Gastrocnemius medialis (tissue), 4 donors: ENCODE measurements around the gene SMARCAL1. TPM values are rescaled to one million over a fixed set of nuclear protein-coding genes. Genes with fewer than 3 reads are reported as not detected.

Experiments used
- ATAC-seq, 2 donors: fragments of 150-250 bp; one replicate each; pipeline ENCODE4 v1.9.1; 2016
- DNase-seq, 2 donors: peaks; one replicate each; pipeline ENCODE4 v3.0.0-alpha.2; 2019
- H3K27ac ChIP-seq, 4 donors: fragments of 200-600 bp; sonication (generic); 1 replicate in 1 of 4; 2 replicates in 3 of 4; pipeline ENCODE4 v1.5.1; 2016 to 2018; ENCODE audit warnings: mild to moderate bottlenecking in 2 of 4, moderate library complexity in 1 of 4
- H3K27me3 ChIP-seq, 3 donors: fragments of 200-600 bp; sonication (generic) in 2 of 3; 1 replicate in 1 of 3; 2 replicates in 2 of 3; pipeline versions ENCODE4 v1.5.1 to v1.6.0; 2016 to 2019; ENCODE audit warnings: mild to moderate bottlenecking in 1 of 3, moderate library complexity in 1 of 3
- H3K36me3 ChIP-seq, 2 donors: fragments of 200-600 bp; sonication (generic) in 1 of 2; one replicate each; pipeline ENCODE4 v1.5.1; 2017 to 2018
- H3K4me1 ChIP-seq, 2 donors: fragments of 200-600 bp; sonication (generic) in 1 of 2; one replicate each; pipeline ENCODE4 v1.5.1; 2016 to 2017; ENCODE audit warnings: mild to moderate bottlenecking in 2 of 2
- H3K4me3 ChIP-seq, 4 donors: fragments of 200-600 bp; sonication (generic) in 3 of 4; 1 replicate in 1 of 4; 2 replicates in 3 of 4; pipeline ENCODE4 v1.5.1; 2016 to 2019; ENCODE audit warnings: mild to moderate bottlenecking in 2 of 4
- H3K9me3 ChIP-seq, 3 donors: fragments of 200-600 bp; sonication (generic) in 2 of 3; 1 replicate in 1 of 3; 2 replicates in 2 of 3; pipeline ENCODE4 v1.5.1; 2016 to 2019
- POLR2A ChIP-seq, 2 donors: fragments of 450-650 bp; IDR thresholded peaks; one replicate each; pipeline ENCODE4 v1.6.1; 2017; ENCODE audit warnings: antibody characterized with exemption in 2 of 2, mild to moderate bottlenecking in 2 of 2, moderate library complexity in 2 of 2
- in situ Hi-C, 4 donors: fragments of 200-750 bp; cut with MboI; loops; one replicate each; pipeline versions ENCODE4 v1.15.0 to v1.8.0; 2017; ENCODE audit warnings: low sequenced_read_pairs in 4 of 4
- intact Hi-C: fragments of 100-400 bp; cut with DNase I; formaldehyde crosslinking; loops from one replicate; pipeline ENCODE4 v1.15.1; 2023; ENCODE audit warnings: low total_unique reads
- total RNA-seq, 4 donors: library from RNA; depleted of rRNA; stranded (reverse); fragments of >200 nt; gene quantifications; one replicate each; pipeline versions ENCODE4 v1.1.0 to v1.2.3, GENCODE V29; 2016
- TF ChIP-seq, protein P1 (sequence below), 5 experiments: fragments of 450-650 bp in 3 of 5; fragments of 200-600 bp in 2 of 5; sonication (generic) in 2 of 5; IDR thresholded peaks in 4 of 5; conservative IDR thresholded peaks in 1 of 5; 1 replicate in 4 of 5; 2 replicates in 1 of 5; pipeline ENCODE4 v1.5.1; 2016 to 2019; ENCODE audit warnings: antibody characterized with exemption in 5 of 5, mild to moderate bottlenecking in 3 of 5, moderate library complexity in 3 of 5

The SMARCAL1 gene
- total RNA-seq, 4 donors from 2014 or later = 5.8 to 20.7 (median 7.8) TPM

DNA sequence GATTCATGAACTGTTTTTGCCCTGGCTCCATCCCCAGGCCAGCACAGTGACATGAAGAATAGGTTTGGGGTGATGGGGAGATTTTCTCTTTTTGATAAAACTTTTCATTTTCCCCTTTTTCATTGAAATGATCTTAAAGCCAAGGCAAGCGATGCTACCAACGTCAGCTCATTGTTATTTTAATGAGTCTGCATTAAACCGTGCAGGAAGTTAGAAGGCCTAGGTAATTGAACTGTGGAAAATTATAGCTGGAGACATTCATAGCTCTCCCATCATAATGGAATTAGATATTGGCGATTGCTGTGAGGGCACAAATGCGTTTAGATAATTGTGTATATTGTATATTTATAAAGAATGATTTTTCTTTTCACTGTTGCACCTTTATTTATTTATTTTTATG lies 33.2 kb downstream of the SMARCAL1 start:
- intact Hi-C loops (no loop called here), in situ Hi-C loops (no loop called here)
- ATAC-seq = no peak
- TF ChIP-seq, protein P1, sequence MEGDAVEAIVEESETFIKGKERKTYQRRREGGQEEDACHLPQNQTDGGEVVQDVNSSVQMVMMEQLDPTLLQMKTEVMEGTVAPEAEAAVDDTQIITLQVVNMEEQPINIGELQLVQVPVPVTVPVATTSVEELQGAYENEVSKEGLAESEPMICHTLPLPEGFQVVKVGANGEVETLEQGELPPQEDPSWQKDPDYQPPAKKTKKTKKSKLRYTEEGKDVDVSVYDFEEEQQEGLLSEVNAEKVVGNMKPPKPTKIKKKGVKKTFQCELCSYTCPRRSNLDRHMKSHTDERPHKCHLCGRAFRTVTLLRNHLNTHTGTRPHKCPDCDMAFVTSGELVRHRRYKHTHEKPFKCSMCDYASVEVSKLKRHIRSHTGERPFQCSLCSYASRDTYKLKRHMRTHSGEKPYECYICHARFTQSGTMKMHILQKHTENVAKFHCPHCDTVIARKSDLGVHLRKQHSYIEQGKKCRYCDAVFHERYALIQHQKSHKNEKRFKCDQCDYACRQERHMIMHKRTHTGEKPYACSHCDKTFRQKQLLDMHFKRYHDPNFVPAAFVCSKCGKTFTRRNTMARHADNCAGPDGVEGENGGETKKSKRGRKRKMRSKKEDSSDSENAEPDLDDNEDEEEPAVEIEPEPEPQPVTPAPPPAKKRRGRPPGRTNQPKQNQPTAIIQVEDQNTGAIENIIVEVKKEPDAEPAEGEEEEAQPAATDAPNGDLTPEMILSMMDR (IDR thresholded peaks at IDR 0.05 in 4 of 5, conservative IDR thresholded peaks at IDR 0.05 in 1 of 5) = no peak
- no peak for TF ChIP-seq POLR2A (IDR thresholded peaks at IDR 0.05)
- Histone ChIP-seq H3K4me3 (no peak overlapping the region), H3K9me3 (no peaks in the 10 kb centered on the region), H3K27ac (no peak overlapping the region), H3K27me3 (no peaks in the 10 kb centered on the region), H3K36me3 (peaks cover 0 to 46% of the 10 kb centered on the region in 2 donors), H3K4me1 (no peaks in the 10 kb centered on the region)
- DNase-seq = no peak

DNA sequence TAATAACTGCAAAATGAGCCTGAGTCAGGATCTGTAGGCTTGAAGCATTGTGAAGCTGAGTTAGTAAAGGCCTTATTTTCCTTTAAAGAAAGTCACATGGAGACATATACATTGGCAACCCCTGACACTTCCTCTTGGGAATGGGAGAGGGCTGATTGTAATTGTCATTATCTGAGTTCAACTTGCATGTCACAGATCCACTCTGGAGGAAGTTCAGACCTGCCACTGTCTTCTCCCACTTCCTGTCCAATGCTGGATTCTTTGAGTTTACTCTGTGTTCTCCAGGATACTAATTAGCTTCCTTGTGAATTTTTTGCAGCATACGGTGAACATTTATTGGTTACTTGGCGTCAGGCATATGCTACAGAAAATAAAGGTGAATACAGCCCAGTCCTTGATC lies 34.1 kb downstream of the SMARCAL1 start:
- no peaks in the 10 kb centered on the region for H3K9me3 ChIP-seq
- TF ChIP-seq, protein P1 (IDR thresholded peaks at IDR 0.05 in 4 of 5, conservative IDR thresholded peaks at IDR 0.05 in 1 of 5) = no peak
- TF ChIP-seq POLR2A (IDR thresholded peaks at IDR 0.05) = no peak
- ATAC-seq (no peak), DNase-seq (no peak)
- peaks cover 0 to 55% of the 10 kb centered on the region in 2 donors for H3K36me3 ChIP-seq
- intact Hi-C loops (no loop called here), in situ Hi-C loops (no loop called here)
- H3K27ac ChIP-seq = no peak overlapping the region
- no peak overlapping the region for H3K4me3 ChIP-seq
- H3K4me1 ChIP-seq = no peaks in the 10 kb centered on the region
- H3K27me3 ChIP-seq = no peaks in the 10 kb centered on the region

DNA sequence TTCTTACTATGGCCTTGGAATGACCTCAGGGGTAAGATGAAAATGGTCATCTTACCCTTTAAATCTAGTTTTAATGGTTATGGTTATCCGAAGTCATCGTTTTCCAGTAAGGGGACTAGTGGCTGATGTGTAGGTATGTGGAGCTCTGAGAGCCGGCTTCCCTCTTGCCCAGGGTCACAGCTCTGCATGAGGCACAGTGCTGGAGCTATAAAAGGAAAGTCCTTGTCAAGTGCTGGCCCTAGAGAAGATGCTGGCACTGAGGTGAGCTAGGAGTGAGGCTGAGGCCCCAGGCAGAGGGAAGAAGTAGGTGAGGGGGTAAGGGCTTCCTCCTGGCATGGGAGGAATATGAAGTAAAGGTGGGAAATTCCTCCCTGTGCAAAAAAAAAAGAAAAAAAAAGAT lies 35.0 kb downstream of the SMARCAL1 start:
- in situ Hi-C loops = no loop called here
- peaks cover 0 to 64% of the 10 kb centered on the region in 2 donors for H3K36me3 ChIP-seq
- intact Hi-C loops = no loop called here
- no peak for DNase-seq
- no peak overlapping the region for H3K4me3 ChIP-seq
- ATAC-seq = no peak
- TF ChIP-seq, protein P1 (IDR thresholded peaks at IDR 0.05 in 4 of 5, conservative IDR thresholded peaks at IDR 0.05 in 1 of 5) = no peak
- TF ChIP-seq POLR2A (IDR thresholded peaks at IDR 0.05) = no peak
- H3K4me1 ChIP-seq = no peaks in the 10 kb centered on the region
- H3K9me3 ChIP-seq = no peaks in the 10 kb centered on the region
- H3K27me3 ChIP-seq = no peaks in the 10 kb centered on the region
- H3K27ac ChIP-seq = no peak overlapping the region

DNA sequence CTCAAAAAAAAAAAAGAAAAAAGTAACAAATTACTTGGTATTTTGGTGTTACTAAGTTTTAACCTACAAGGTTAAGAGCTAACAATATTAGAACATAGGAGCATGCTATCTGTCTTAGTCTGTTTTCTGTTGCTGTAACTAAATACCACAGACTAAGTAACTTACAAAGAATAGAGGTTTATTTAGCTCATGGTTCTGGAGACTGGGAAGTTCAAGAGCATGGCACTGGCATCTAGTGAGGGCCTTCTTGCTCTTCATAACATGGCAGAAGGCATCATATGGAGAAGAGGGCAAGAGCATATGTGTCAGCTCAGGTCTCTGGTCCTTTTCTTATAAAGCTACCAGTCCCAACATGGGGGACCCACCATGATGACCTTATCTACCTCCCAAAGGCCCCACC lies 36.5 kb downstream of the SMARCAL1 start:
- DNase-seq = no peak
- peaks cover 0 to 79% of the 10 kb centered on the region in 2 donors for H3K36me3 ChIP-seq
- H3K27ac ChIP-seq = no peak overlapping the region
- ATAC-seq = no peak
- no peaks in the 10 kb centered on the region for H3K9me3 ChIP-seq
- no peak overlapping the region for H3K4me3 ChIP-seq
- H3K27me3 ChIP-seq = no peaks in the 10 kb centered on the region
- no peak for TF ChIP-seq POLR2A (IDR thresholded peaks at IDR 0.05)
- TF ChIP-seq, protein P1 (IDR thresholded peaks at IDR 0.05 in 4 of 5, conservative IDR thresholded peaks at IDR 0.05 in 1 of 5) = no peak
- H3K4me1 ChIP-seq = no peaks in the 10 kb centered on the region
- in situ Hi-C loops (no loop called here), intact Hi-C loops (no loop called here)

DNA sequence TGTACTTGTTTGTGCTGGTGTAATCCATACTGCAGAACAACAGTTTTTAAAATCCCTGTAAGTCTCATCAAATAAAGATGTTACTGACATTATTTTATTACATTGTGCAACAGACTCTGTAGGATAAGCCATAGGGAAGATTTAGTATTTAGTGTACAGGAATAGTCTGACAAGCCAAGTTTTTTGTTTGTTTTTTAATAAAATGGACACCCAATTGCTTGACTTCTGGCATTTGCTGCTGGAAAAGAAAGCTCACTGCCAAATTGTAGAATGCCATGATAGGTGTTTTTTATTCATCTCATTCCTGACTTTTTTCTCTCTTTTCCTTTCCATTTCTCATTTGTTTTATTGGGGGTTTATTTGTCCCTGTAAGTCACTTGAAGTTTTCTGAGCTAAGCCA lies 38.1 kb downstream of the SMARCAL1 start:
- Histone ChIP-seq H3K27ac (no peak overlapping the region), H3K36me3 (peaks cover 0 to 95% of the 10 kb centered on the region in 2 donors), H3K9me3 (no peaks in the 10 kb centered on the region), H3K4me1 (no peaks in the 10 kb centered on the region), H3K4me3 (no peak overlapping the region), H3K27me3 (no peaks in the 10 kb centered on the region)
- DNase-seq = no peak
- no peak for ATAC-seq
- in situ Hi-C loops (no loop called here), intact Hi-C loops (no loop called here)
- TF ChIP-seq, protein P1 (IDR thresholded peaks at IDR 0.05 in 4 of 5, conservative IDR thresholded peaks at IDR 0.05 in 1 of 5) = no peak
- TF ChIP-seq POLR2A (IDR thresholded peaks at IDR 0.05) = no peak
